ENCODE data around the gene CCDC152. TPM values are rescaled to one million over a fixed set of nuclear protein-coding genes. Genes with fewer than 3 reads are reported as not detected.

CCDC152 gene
- polyA plus RNA-seq, 1 experiment = 0.91 TPM

- CTCF ChIA-PET = no interaction called here
- H3K27me3 ChIP-seq (ENCODE audit: control insufficient read depth, insufficient read depth, low read length) = no peaks in the 10 kb centered on the region
- H3K4me3 ChIP-seq (ENCODE audit: low read depth, low read length) = no peak overlapping the region
- DNase-seq (ENCODE audit: low read depth) = no peak
- TF ChIP-seq CTCF (IDR thresholded peaks at IDR 0.05; ENCODE audit: insufficient read depth, low read depth, low read length) = no peak
- POLR2A ChIA-PET = no interaction called here
- no peaks in the 10 kb centered on the region for H3K36me3 ChIP-seq (ENCODE audit: control insufficient read depth, insufficient read depth, low read length)
Observed at GRCh38 chr5:42761791-42762190, 5.2 kb downstream of the CCDC152 start.

- Histone ChIP-seq H3K27me3 (ENCODE audit: control insufficient read depth, insufficient read depth, low read length) (no peaks in the 10 kb centered on the region), H3K36me3 (ENCODE audit: control insufficient read depth, insufficient read depth, low read length) (no peaks in the 10 kb centered on the region), H3K4me3 (ENCODE audit: low read depth, low read length) (no peak overlapping the region)
- POLR2A ChIA-PET = no interaction called here
- CTCF ChIA-PET = interaction anchor here (0.9 to 1.8 kb wide), 12 partner anchors 9 to 911 kb away, joined by 3 to 8 read pairs (median 5); partner anchors contain the start of gene GHR
- peak; percentile 3 for DNase-seq (ENCODE audit: low read depth)
- TF ChIP-seq CTCF (IDR thresholded peaks at IDR 0.05; ENCODE audit: insufficient read depth, low read depth, low read length) = peak; percentile 44
Observed at GRCh38 chr5:42767491-42768105, 11.0 kb downstream of the CCDC152 start.

- DNase-seq (ENCODE audit: low read depth) = no peak
- POLR2A ChIA-PET = no interaction called here
- no peaks in the 10 kb centered on the region for H3K27me3 ChIP-seq (ENCODE audit: control insufficient read depth, insufficient read depth, low read length)
- no peaks in the 10 kb centered on the region for H3K36me3 ChIP-seq (ENCODE audit: control insufficient read depth, insufficient read depth, low read length)
- H3K4me3 ChIP-seq (ENCODE audit: low read depth, low read length) = no peak overlapping the region
- TF ChIP-seq CTCF (IDR thresholded peaks at IDR 0.05; ENCODE audit: insufficient read depth, low read depth, low read length) = no peak
- CTCF ChIA-PET = interaction anchor here (0.9 to 1.8 kb wide), 10 partner anchors 9 to 912 kb away, joined by 3 to 8 read pairs (median 5); partner anchors contain the start of gene GHR
Observed at GRCh38 chr5:42768106-42768504, 11.5 kb downstream of the CCDC152 start.

GRCh38 chr5:42770003-42770402 is 13.4 kb downstream of the CCDC152 start:
- no peak for TF ChIP-seq CTCF (IDR thresholded peaks at IDR 0.05; ENCODE audit: insufficient read depth, low read depth, low read length)
- Histone ChIP-seq H3K36me3 (ENCODE audit: control insufficient read depth, insufficient read depth, low read length) (no peaks in the 10 kb centered on the region), H3K4me3 (ENCODE audit: low read depth, low read length) (no peak overlapping the region), H3K27me3 (ENCODE audit: control insufficient read depth, insufficient read depth, low read length) (no peaks in the 10 kb centered on the region)
- no peak for DNase-seq (ENCODE audit: low read depth)
- ChIA-PET POLR2A (no interaction called here), CTCF (interaction anchor here (1.1 to 1.3 kb wide), 2 partner anchors 25 to 119 kb away, joined by 3 to 5 read pairs; no protein-coding TSS in a partner anchor)

GRCh38 chr5:42772265-42772993 is 15.8 kb downstream of the CCDC152 start:
- DNase-seq (ENCODE audit: low read depth) = no peak
- Histone ChIP-seq H3K4me3 (ENCODE audit: low read depth, low read length) (no peak overlapping the region), H3K36me3 (ENCODE audit: control insufficient read depth, insufficient read depth, low read length) (no peaks in the 10 kb centered on the region), H3K27me3 (ENCODE audit: control insufficient read depth, insufficient read depth, low read length) (no peaks in the 10 kb centered on the region)
- no peak for TF ChIP-seq CTCF (IDR thresholded peaks at IDR 0.05; ENCODE audit: insufficient read depth, low read depth, low read length)
- POLR2A ChIA-PET = no interaction called here
- CTCF ChIA-PET = interaction anchor here (0.6 to 1.2 kb wide), 4 partner anchors 16 to 172 kb away, joined by 3 to 4 read pairs (median 3); no protein-coding TSS in a partner anchor

Data from BJ (cell line).